ENCODE data around the gene CD80.
"Not testable (repeated sequence)": the region's sequence is repeated elsewhere in the genome, so short reads cannot be mapped to it uniquely, and the experiment has no call there.

The CD80 gene, protein sequence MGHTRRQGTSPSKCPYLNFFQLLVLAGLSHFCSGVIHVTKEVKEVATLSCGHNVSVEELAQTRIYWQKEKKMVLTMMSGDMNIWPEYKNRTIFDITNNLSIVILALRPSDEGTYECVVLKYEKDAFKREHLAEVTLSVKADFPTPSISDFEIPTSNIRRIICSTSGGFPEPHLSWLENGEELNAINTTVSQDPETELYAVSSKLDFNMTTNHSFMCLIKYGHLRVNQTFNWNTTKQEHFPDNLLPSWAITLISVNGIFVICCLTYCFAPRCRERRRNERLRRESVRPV

DNA sequence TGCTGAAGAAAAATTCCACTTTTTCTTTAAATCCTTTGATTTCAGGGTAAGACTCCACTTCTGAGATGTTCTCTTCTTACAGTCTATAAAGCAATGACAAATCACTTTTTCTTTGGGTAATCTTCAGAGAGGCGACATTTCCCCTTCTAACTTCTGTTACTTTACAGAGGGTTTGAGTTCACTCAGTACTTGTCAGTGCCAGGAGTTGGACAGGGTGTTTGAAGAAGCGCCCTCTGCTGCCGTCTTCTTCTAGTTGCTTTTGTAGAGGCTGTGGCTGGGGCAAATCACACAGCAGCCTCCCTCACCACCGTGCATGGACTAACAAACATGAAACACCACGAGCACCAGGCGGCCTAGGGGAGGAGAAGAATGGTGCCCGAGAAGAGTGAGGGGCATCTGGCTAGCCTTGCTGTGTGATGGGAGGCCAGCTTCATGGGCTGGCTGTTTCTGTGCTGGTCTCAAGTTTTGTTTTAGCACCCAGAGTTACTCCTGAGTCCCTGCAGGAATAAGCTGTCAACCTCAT is at the start of gene CD80:
Gene CD80, minus strand, starts transcription at position 174 of the 523 bp plus-strand sequence. CDS start 1,886 bp downstream, outside the sequence.
- DNase-seq: peak; percentile 89

DNA sequence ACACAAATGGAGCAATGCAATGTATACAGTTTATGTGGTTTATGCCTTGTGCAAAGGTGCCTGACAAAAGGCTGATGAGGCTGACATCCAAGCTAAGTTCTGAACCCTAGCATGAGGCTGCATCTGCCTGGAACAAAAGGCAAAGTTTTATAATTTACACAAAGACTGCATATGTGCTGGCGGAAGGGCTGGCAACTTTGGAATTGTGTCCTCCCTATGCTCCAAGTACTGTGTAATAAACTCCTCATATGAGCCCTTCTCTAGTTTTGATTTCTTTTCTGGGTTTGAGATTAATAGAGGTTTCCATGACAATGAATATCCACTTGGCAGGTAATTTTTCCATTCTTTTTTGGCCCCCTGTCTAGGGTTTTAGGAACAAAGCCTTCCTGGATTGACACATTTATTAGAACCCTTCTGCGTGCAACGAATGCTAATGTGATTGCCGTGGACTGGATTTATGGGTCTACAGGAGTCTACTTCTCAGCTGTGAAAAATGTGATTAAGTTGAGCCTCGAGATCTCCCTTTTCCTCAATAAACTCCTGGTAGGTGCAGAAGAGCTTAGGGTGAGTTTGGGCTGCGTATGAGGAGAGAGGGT is 49.1 kb upstream of the CD80 start:
- DNase-seq: no peak

DNA sequence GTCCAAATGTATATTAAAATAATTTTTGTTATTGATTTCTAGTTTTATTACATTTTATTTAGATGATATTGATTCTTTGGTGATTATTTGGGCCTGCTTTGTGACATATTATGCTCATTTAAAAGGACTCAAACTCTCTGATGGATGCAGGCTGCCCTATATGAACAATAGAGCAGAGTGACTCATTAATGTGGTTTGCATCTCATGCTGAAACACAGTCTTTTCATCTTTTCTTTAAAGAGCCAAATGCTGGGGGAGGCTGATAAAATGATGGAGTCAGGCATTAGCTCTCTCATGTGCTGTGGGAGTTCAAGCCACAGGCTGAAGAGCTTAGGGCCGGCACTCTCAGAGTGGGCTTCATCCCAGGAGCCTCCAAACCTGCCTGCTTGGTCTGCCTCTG is 45.5 kb upstream of the CD80 start:
- DNase-seq: peak; percentile 34

DNA sequence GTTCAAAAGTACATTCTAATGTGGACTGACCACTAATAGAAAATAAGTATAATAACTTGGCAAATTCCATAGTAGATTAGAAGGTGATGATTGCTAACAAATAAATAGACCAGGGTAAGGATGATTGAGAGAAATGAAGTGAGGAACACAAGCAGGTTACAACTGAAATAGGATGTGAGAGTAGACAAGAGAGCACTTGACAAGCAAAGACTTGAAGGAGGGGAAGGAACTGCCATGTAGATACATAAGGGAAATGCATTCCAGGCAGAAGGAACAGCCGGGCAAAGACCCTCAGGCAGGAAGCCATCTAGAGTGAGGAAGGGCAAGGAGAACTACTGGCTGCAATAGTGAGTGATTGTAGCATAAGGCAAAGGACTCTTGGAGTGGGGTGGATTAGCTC is 43.3 kb upstream of the CD80 start:
- no peak for DNase-seq

DNA sequence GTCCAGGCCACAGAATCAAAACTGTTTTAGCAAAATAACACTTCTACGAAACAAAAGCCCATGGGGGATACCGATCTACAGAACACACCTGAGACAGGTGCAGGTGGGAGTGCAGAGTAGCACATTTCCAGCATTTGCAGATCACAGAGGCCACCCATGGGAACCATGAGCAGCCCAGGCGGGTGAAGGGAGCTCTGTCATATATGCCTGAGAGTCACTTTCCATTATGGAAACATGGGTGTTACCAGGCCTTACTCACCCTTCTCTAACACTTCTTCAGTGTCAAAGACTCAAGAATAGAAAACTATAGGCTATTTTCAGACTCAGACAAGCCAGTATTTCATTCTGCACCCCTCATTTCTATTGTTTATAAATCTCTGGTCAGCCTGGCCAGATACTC is 41.7 kb upstream of the CD80 start:
- no peak for DNase-seq

DNA sequence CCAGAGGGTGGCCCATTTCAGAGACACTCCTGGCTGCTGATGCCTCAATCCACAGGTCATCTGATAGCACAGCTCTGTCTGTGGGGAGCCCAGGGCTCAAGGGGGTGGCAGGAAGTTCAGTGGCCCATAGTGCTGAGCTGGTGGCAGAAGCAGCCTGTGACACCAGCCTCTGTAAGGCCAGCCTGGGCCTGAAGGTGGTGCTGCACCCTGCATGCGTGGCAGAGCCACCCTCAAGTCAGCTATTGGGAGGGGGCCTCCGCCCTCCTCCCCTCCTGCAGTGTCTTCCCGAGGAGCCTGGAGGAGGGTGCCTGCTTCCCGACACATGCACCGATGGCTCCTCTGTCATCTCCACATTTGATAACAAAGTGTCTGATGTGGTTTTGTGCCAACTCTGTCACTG is 41.3 kb upstream of the CD80 start:
- DNase-seq: peak; percentile 54

DNA sequence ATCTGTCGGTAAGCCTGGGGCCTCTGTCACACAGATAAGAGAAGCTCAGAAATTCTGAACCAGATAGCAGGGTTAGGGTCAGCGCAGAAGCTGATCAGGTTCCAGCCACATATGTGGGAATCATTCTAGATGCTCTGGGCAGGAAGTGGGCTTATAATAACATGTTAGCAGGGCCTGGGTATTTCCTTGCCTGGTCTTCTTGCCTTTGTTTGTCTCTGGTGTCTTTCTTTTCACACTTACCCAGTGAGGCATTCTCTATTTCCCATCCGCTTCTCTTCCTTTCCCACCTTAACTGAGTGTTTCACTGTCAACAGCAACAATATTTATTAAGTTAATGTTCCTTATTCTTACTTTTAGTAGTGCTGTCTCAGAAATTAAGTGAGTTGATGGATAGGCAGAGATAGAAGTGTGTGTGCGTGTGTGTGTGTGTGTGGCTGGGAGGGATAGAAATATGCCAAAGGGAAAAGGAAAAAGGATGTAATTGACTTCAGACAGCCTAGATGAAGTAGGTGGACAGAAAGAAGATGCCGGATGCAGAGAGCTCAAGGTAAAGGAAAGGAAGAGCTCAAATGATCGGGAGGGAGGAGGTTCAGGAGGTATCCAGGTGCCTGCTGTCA is 40.3 kb upstream of the CD80 start:
- DNase-seq: no peak

DNA sequence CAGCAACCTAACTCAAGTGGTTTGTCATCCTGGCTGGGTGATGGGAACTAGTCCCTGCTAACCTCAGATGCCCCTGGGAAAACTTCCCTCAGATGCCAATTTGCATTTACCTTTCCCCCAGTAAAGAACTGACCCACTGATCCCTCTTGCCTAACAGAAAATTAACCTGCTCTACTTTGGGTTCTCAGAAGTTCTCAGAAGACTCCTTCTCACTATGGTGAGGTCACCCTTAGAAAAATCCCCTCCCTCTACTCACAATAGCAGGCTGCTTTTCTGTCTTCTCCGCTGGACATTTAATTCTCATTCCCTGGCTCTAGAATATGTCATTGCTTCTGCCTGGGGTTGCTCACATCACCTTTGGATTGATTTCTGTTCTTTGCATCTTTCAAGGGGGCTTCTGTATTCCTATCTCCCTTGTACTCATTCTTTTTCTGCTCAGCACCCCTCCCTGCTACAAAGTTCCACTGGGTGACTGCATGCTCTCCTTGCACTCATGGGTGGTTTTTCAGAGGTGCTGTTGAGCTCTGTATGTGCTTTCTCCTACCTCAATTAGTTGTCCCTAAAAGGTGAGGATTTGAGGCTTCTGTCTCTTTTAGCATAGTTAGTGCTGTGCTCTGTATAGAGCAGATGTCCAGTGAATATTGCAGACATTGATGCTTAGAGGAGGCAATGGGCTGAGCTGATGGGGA is 39.1 kb upstream of the CD80 start:
- peak; percentile 27 for DNase-seq

DNA sequence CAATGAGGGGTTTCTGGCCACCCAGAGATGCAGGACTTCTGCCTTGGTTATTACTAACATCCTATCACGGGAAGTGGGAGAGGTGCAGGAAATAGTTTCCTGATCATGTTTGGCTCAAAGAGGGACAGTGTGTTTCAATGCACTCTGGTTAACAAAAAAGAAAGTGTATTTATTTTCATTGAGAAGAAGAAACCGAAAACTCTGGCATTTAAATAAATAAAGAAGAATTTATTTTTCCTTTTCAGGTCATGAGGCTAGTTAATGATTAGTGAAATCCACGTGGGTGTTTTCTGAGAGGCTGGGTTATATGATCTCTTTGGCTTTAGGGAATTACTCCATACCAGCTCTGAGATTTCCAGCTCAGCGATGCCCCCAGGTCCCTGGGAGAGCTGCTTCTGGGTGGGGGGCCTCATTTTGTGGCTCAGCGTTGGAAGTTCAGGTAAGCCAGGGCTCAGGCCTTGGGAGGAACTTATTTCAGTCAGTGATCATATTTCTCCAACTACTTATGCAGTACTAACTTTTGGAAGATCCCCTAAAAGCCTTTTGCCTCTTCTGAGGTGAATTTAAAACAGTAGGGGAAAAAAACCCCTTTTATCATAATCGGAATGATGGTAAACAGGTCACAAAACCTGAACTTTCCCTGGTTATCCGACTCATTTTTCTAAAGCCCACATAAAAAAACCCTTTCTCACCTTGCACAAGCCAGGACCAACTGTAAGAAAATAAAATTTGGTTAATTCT is 38.3 kb upstream of the CD80 start, which contains the start of gene PLA1A:
Gene PLA1A, plus strand, starts transcription at position 338 of the 741 bp plus-strand sequence. Its CDS starts 29 bp downstream, at position 367.
- DNase-seq: no peak

DNA sequence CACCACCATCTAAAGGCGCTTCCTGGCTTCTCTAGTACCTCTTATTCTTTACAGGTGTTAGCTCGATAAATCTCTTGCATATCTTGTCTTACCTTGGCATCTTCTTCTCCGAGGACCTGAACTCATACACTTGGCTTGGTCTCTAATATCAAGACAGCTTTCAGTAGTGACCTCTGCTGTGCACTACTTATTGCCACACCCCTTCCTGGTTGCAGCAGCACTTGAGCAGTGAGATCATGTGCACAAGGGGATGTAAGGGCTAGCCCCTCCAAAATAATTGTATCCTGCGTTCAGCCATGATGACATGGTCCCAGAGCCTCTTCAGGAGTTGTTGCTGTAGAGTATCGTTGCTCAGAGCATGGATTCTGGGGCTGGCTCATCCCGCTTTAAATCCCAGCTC is 37.0 kb upstream of the CD80 start:
- DNase-seq: no peak

DNA sequence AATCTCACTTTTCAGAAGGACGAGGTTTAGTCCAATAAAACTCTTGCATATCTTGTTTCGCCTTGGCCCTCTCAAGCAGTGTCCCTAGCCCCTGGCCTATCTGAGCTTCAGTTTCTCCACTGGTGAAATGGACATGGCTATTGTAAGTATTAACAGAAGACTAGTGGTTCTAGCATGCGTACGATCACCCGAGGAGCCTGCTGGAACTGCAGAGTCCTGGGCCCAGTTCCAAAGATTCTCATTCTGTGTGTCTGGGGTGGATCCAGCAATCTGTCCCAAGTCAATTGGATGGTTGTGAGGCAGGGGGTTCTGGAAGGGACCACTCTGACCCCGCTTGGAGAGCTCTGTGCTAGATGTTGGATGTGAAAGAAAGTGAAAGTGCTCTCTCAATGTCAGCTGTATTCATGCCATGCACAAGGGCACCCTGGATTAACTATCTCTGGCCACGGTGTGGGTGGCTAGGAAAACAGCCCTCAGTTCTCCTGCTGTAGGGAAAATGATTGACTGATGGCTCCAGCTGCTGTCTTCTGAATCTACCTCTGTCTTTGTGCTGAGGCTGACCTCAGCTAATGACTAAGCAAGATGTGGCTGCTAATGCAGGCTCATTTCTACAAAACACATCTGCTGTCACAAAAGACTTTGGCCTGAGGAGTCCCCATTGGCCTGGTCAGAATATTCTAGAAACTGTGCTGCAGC is 36.4 kb upstream of the CD80 start:
- no peak for DNase-seq

DNA sequence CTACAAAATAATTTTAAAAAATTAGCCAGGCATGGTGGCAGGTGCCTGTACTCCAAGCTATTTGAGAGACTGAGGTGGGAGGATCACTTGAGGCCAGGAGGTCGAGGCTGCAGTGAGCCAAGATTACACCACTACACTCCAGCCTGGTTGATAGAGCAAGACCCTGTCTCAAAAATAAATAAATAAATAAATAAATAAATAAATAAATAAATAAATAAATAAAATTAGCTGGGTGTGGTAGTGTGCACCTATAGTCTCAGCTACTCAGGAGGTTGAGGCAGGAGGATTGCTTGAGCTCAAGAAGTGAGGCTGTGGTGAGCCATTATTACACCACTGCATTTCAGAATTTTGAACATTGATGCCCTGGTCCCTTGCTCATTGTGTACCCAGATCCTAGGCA is 35.5 kb upstream of the CD80 start:
- DNase-seq: not testable (repeated sequence)

DNA sequence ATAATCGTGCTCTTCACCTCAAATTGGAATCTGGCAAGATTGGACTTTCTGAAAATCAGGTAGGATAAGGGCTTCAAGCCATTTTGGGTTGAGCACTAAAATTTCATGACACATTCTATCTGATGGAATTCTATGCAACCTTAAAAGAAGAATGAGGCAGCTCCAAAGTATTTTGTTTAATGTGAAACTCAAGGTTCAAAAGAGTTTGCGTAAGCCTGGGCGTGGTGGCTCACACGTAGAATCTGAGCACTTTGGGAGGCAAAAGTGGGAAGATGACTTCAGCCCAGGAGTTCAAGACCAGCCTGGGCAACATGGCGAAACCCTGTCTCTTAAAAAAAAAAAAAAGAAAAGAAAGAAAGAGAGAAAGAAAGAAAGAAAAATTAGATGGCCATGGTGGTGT is 34.7 kb upstream of the CD80 start:
- no peak for DNase-seq

DNA sequence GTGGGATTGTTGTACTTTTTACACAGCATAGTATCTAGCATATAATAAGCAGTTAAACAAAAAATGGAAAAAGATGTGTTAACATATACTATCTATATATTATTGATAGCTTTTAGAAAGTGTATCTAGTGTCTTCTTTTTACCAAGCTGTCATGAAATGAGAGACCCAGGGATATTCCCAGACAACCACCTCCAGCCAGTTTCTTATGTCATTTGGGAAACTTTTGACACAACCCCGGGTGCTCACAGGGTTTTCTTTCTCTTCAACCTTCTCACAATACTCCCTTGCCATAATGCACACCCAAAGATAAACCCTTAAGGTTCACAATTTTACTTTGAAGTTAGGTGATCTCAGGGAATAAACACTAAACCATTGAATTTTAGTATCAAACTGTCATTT is 33.4 kb upstream of the CD80 start:
- DNase-seq: no peak

DNA sequence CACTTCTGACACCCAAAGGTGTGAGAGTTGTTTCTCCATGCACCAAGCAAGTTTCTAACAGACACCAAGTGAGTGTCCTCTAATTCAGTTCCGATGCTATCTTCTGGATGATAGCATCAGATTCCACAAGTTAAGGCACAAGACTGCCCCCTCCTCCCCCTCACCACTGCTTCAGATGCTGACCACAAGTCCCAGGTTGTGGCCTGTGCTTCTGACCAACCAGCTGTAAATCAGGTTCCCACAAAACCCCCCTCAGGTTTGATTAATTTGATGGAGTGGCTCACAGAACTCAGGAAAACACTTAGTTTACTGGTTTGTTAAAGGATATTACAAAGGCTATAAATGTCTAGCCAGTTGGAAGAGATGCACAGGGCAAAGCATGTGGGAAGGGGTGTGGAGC is 31.3 kb upstream of the CD80 start:
- no peak for DNase-seq

DNA sequence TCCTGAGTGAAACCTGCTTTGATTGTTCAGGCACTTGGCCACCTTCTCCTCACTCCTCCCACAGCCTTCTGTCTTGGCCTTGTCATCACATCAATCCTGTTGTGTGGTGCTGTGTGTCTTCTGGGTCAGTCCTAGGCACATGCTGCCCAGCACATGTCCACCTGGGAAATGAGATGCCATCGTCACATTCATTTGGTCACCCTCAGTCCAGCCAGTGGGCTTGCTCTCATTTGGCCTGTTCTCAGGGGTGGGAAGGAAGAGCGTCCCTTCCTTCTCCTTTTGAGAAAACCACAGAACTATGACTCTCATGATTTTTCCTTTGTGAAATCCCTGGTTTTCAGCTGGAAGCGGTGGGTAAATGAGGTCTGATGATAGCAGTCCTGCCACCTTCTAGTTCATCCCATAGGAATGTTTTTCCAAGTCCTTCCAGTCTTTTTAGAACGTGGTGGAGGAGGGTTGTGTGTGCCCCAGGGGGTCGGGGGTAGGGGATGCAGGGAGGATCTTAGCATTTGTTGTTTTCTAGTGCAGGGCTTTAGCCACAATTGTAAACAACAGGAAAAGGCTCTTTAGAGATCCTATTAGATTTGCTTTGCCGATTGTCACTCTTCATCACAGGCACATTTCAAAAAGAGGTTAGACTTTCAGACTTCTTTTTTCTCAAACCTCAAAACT is 29.8 kb upstream of the CD80 start:
- no peak for DNase-seq

DNA sequence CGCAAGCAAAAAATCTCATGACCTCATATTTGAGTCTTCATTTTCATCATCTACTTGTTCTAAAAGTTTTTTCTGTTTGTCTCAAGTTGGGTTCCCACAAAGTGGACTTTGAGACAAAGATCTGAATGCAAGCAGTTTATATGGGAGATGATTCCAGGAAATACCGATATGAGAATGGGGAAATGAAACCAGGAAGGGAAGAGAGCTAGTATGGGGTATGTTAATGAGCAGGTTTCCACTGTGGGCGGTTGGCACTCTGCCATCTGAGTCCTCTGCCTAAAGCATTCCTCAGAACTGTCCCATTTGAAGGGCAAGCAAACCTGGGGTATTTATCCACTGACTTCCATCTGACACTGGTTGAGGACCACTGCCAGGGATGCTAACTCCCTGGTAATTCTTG is 28.7 kb upstream of the CD80 start:
- no peak for DNase-seq

DNA sequence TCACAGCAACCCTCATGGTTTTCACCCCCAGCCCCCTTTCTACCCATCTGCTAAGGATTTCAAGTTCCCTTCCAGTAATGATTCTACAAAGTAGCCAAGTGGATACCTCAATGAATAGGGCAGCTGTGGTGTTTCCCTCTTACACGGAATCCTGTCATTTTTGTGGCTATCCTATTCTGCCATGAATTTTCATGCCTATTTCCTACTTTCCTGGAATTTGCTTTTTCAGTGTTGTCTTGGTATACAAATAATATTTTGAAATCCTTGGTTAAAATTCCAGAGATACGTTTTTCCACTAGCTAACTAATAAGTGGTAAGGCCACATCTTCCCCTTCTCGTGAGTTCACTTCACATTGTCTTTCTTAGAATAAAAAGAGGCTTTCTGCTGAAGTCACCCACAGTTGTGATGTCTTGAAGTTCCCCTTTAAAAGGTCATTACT is 27.3 kb upstream of the CD80 start:
- no peak for DNase-seq

DNA sequence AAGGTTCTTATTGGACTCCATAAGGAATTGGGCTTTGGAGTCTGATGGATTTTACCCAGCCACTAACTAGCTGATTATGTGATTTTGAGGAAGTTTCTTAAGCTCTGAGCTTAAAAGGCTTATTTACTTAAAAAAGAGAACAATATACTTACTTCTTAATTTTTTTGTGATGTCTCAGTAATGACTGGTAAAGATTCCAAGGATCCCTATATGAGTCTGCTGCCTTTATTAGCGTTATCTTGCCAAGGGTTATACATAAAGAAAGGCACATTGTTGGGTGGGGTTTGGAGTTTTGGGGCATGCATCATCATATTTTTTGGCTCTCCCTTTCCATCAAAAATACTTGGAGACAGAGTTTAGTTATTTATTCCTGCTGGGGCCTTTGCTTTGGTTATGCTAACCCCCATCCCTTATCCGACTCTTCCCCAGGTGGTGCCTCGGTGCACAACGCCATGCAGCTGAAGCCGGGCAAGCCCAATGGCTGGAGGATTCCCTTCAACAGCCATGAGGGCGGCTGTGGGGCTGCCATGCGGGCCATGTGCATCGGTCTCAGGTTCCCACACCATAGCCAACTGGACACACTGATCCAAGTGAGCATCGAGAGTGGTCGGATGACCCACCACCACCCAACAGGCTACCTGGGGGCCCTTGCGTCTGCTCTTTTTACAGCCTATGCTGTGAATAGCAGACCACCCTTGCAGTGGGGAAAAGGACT is 26.6 kb upstream of the CD80 start:
- no peak for DNase-seq

DNA sequence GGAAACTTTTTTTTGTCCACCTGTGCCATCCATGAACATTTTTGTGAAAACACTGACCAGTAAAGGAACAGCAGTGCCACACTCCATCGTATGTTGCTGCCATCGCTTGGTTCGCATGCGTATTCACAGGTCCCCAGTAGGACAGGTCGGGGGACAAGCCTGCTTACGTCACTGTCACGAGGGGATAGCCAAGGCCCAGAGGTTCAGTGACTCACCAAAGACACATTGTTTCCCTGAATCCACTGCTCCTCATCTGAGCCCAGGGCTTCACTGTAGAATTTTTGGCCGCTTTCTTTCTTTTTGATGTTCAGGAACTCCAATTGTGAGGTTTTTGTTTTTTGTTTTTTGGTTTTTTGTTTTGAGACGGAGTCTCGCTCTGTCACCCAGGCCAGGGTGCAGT is 25.8 kb upstream of the CD80 start:
- no peak for DNase-seq

DNA sequence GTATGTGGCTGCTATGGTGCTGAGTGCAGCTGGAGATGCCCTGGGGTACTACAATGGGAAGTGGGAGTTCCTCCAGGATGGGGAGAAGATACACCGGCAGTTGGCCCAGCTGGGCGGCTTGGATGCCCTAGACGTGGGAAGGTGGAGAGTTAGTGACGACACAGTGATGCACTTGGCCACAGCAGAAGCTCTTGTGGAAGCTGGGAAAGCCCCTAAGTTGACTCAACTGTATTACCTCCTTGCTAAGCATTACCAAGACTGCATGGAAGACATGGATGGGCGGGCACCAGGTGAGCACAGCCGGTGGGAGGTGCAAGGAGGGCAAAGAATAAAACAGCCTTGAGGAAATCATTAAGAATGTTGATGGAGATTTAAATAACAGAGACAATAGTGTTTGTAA is 22.8 kb upstream of the CD80 start:
- peak; percentile 64 for DNase-seq

Measured in activated CD4-positive, alpha-beta T cell treated with anti-CD3 and anti-CD28 coated beads, Interleukin-2, Interleukin-6, amounts not matched to agents 100 ng/mL and 50 ng/mL, durations not matched to agents 16 hours and 8 hours (primary cell).